Stimulated activated CD8-positive, alpha-beta memory T cell treated with anti-CD3 and anti-CD28 coated beads, Interleukin-2, amount 100 ng/mL, for 1 hour (primary cell): ENCODE data around the gene STPG4.
"Not testable (repeated sequence)": the region's sequence is repeated elsewhere in the genome, so short reads cannot be mapped to it uniquely, and the experiment has no call there.

ENCODE experiments used
- DNase-seq, 2 donors: peaks; one replicate each; pipeline ENCODE4 v3.0.0-alpha.2; 2020; ENCODE audit warnings: low read depth in 2 of 2

The STPG4 gene

GRCh38 chr2:47127862-47128543 lies 27.1 kb downstream of the STPG4 start:
- DNase-seq: no peak

- no peak for DNase-seq
Measured at GRCh38 chr2:47126783-47127182, 28.3 kb downstream of the STPG4 start.

GRCh38 chr2:47124740-47125139 lies 30.4 kb downstream of the STPG4 start:
- not testable (repeated sequence) for DNase-seq

- DNase-seq: not testable (repeated sequence)
Measured at GRCh38 chr2:47120424-47120823, 34.7 kb downstream of the STPG4 start.

- no peak for DNase-seq
Measured at GRCh38 chr2:47119001-47119400, 36.1 kb downstream of the STPG4 start.

- no peak for DNase-seq
Measured at GRCh38 chr2:47118581-47118980, 36.5 kb downstream of the STPG4 start.

- no peak for DNase-seq
Measured at GRCh38 chr2:47112665-47113435, 42.3 kb downstream of the STPG4 start.

GRCh38 chr2:47109680-47110079 lies 45.4 kb downstream of the STPG4 start:
- no peak for DNase-seq

- no peak for DNase-seq
Measured at GRCh38 chr2:47109007-47109375, 46.1 kb downstream of the STPG4 start.

GRCh38 chr2:47108267-47109006 lies 46.7 kb downstream of the STPG4 start:
- DNase-seq: not testable (repeated sequence)

- DNase-seq: not testable (repeated sequence)
Measured at GRCh38 chr2:47107201-47107600, 47.9 kb downstream of the STPG4 start.

GRCh38 chr2:47106231-47106630 lies 48.9 kb downstream of the STPG4 start:
- not testable (repeated sequence) for DNase-seq

GRCh38 chr2:47099712-47100111 lies 55.4 kb downstream of the STPG4 start:
- DNase-seq: not testable (repeated sequence)

GRCh38 chr2:47098953-47099352 lies 56.2 kb downstream of the STPG4 start:
- no peak for DNase-seq

- no peak for DNase-seq
Measured at GRCh38 chr2:47097563-47097962, 57.5 kb downstream of the STPG4 start.

GRCh38 chr2:47096451-47096850 lies 58.7 kb downstream of the STPG4 start:
- DNase-seq: no peak

- DNase-seq: no peak
Measured at GRCh38 chr2:47095349-47096020, 59.6 kb downstream of the STPG4 start.

GRCh38 chr2:47094511-47095142 lies 60.5 kb downstream of the STPG4 start:
- DNase-seq: no peak

GRCh38 chr2:47093626-47094025 lies 61.5 kb downstream of the STPG4 start:
- no peak for DNase-seq

- DNase-seq: no peak
Measured at GRCh38 chr2:47092465-47092864, 62.6 kb downstream of the STPG4 start.

- DNase-seq: no peak
Measured at GRCh38 chr2:47091118-47091517, 64.0 kb downstream of the STPG4 start.

GRCh38 chr2:47089083-47089464 lies 66.0 kb downstream of the STPG4 start:
- DNase-seq: no peak
